ENCODE data around the gene PIP4K2A. TPM values are rescaled to one million over a fixed set of nuclear protein-coding genes. Genes with fewer than 3 reads are reported as not detected.

The PIP4K2A gene
- 10 to 100 TPM; 29.3 to 52.4 (median 34.5) TPM for total RNA-seq

DNA sequence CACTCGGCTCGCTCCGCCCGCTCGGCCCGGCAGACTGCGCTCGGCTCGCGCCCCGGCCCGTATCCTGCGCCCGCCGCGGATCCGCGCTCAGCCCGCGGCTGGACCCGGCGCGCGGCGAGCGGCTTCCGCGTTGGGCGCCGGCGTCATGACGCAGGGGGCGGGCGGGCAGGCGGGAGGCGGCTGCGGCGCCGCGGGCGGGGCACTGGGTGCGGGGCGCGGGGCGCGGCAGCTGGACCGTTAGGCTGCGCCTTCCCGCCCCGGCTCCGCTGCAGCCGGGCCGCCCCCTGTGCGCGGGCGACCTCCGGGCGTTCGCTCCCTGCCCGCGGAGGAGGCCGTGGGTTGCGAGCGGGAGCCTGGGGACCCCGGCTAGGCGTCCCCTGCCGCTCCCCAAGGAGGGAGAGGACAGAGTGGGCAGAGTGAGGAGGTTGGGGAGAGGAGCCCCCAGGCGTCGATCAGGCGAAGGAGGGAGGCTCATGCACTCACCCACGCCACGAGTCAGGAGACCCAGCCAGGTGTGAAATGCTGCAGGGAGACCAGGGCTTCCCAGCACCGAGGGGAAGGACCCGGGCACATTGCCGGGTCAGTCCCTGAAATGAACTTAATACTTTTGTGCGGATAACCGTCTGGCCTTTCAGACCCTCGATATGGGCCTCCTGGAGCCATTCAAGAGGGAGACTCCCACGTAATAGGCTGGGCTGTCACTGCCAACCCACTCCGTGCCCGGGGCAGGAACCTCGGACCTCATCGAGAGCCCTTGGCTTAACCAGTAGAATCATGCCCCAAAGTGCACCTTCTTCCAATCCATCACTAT lies at the start of gene PIP4K2A:
PIP4K2A (minus strand) TSS at position 100 of the 811 bp plus-strand sequence. CDS start 252 bp downstream, outside the sequence.
- Histone ChIP-seq H3K9me3 (no peaks in the 10 kb centered on the region), H3K4me1 (peaks cover 0 to 30% (median 4%) of the 10 kb centered on the region in 4 donors), H3K27me3 (no peaks in the 10 kb centered on the region), H3K27ac (peak within 1 kb of the TSS; percentile 79 to 93 (median 92)), H3K36me3 (no peaks in the 10 kb centered on the region), H3K4me3 (peak within 1 kb of the TSS; percentile 65 to 98 (median 86))
- DNase-seq (ENCODE audit: low spot score in 2 of 2): peak; percentile 43 to 48
- 6 to 13% methylated on average over 40 to 57 of the region's 83 CpGs for WGBS, 2 donors
- no peak for TF ChIP-seq EP300 (IDR thresholded peaks at IDR 0.05)
- TF ChIP-seq, protein P1, sequence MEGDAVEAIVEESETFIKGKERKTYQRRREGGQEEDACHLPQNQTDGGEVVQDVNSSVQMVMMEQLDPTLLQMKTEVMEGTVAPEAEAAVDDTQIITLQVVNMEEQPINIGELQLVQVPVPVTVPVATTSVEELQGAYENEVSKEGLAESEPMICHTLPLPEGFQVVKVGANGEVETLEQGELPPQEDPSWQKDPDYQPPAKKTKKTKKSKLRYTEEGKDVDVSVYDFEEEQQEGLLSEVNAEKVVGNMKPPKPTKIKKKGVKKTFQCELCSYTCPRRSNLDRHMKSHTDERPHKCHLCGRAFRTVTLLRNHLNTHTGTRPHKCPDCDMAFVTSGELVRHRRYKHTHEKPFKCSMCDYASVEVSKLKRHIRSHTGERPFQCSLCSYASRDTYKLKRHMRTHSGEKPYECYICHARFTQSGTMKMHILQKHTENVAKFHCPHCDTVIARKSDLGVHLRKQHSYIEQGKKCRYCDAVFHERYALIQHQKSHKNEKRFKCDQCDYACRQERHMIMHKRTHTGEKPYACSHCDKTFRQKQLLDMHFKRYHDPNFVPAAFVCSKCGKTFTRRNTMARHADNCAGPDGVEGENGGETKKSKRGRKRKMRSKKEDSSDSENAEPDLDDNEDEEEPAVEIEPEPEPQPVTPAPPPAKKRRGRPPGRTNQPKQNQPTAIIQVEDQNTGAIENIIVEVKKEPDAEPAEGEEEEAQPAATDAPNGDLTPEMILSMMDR (IDR thresholded peaks at IDR 0.05): no peak
- TF ChIP-seq POLR2A (IDR thresholded peaks at IDR 0.05): peak; percentile 45 to 66

DNA sequence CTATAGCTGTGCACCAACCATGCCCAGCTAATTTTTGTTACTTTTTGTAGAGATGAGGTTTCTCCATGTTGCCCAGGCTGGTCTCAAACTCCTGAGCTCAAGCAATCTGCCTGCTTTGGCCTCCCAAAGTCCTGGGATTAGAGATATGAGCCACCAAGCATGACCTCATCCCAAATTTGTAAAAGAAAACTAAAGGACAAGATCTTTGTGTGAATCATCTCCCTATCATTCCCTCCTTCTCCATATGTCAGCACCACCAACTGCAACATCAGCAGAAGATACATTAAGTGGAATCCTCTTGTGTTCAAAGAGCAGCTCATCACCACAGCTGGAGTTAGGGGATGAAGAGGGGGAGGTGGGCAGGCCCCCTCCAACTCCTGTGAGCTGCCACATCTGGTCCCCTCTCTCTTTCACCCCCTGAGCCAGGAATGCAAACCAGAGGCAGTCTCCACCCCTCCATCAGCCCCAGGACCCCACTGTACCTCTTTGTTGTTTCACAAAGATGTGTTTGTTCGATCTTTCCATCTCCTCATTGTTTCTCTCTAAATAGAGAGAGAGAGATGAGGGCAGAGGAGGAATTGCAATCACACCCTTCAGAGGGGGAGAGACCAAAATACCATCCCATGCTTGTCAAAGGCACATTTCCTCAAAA lies 47.3 kb upstream of the PIP4K2A start:
- Histone ChIP-seq H3K27ac (peak overlapping the region in 2 of 4 donors; percentile 21 to 52), H3K27me3 (no peaks in the 10 kb centered on the region), H3K4me3 (no peak overlapping the region), H3K9me3 (no peaks in the 10 kb centered on the region), H3K36me3 (no peaks in the 10 kb centered on the region), H3K4me1 (peaks cover 0 to 32% (median 15%) of the 10 kb centered on the region in 4 donors)
- DNase-seq (ENCODE audit: low spot score in 2 of 2): no peak
- WGBS, 2 donors: 55 to 59% methylated on average over 1 of the region's 1 CpG
- TF ChIP-seq POLR2A (IDR thresholded peaks at IDR 0.05) (no peak), EP300 (IDR thresholded peaks at IDR 0.05) (no peak)
- TF ChIP-seq, protein P1 (IDR thresholded peaks at IDR 0.05): no peak

DNA sequence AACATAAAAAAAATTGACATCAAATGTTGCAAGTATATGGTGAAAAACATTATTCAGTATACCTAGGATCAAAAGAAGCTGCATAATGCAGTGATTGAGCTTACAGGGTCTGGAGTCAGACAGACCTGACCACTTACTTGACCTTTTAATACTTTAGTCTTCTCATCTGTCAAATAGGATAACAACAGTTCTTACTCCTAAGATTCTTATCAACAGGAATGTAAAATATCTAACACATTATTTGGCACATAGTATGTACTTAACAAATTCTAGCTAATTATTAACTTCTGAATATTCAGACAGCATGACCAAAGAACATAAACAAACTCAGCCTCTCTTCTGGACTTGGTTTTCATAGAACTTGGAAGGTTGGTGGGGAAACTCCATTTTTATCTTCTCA lies 45.6 kb upstream of the PIP4K2A start:
- Histone ChIP-seq H3K4me3 (no peak overlapping the region), H3K4me1 (peaks cover 0 to 17% (median 8%) of the 10 kb centered on the region in 4 donors), H3K9me3 (no peaks in the 10 kb centered on the region), H3K27ac (no peak overlapping the region), H3K27me3 (no peaks in the 10 kb centered on the region), H3K36me3 (no peaks in the 10 kb centered on the region)
- TF ChIP-seq POLR2A (IDR thresholded peaks at IDR 0.05): no peak
- TF ChIP-seq, protein P1 (IDR thresholded peaks at IDR 0.05): no peak
- TF ChIP-seq EP300 (IDR thresholded peaks at IDR 0.05): no peak
- no peak for DNase-seq (ENCODE audit: low spot score in 2 of 2)

DNA sequence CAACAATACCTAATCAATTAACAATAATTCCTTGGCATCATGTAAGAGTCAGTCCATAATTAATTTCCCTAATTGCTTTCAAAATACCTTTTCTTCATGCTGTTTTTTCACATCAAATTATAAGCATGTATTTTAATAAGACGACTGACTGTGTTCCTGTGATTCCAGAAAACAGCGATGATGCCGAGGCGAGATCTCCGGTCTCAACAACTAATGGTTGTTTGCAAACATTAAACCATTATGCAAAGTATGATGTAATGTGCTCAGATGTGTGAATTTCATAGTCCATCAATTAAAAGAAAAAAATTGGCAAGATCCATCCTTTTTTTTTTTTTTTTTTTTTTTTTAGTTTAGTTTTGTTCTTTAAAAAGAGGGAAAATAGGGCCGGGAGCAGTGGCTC lies 44.5 kb upstream of the PIP4K2A start:
- Histone ChIP-seq H3K4me1 (peaks cover 0 to 9% (median 0%) of the 10 kb centered on the region in 4 donors), H3K27me3 (no peaks in the 10 kb centered on the region), H3K36me3 (no peaks in the 10 kb centered on the region), H3K9me3 (no peaks in the 10 kb centered on the region), H3K27ac (no peak overlapping the region), H3K4me3 (no peak overlapping the region)
- TF ChIP-seq EP300 (IDR thresholded peaks at IDR 0.05): no peak
- TF ChIP-seq, protein P1 (IDR thresholded peaks at IDR 0.05): no peak
- DNase-seq (ENCODE audit: low spot score in 2 of 2): no peak
- WGBS, 2 donors: 91 to 94% methylated on average over 6 of the region's 6 CpGs

DNA sequence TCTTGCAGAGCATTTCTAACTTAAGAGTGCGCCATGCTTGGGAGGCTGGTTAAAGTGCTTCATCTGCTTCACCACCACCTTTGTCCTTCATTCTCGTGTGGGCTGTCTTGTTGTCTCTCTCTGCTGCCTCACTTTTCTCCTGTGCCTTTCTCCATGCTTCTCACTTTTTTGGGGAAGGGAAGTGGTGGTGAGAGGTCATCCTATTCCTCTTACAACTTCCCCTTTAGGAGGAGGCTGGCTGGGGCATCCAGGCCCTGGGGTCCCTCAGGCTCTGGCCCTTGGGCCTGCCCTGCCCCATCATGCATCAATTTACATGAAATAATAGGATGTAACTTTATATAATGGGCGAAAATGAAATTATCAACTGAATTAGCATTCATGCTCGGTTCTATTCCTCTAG lies 39.9 kb upstream of the PIP4K2A start:
- Histone ChIP-seq H3K36me3 (no peaks in the 10 kb centered on the region), H3K4me3 (no peak overlapping the region), H3K4me1 (peaks cover 0 to 16% (median 2%) of the 10 kb centered on the region in 4 donors), H3K27me3 (no peaks in the 10 kb centered on the region), H3K9me3 (no peaks in the 10 kb centered on the region), H3K27ac (no peak overlapping the region)
- TF ChIP-seq, protein P1 (IDR thresholded peaks at IDR 0.05): no peak
- no peak for TF ChIP-seq EP300 (IDR thresholded peaks at IDR 0.05)
- TF ChIP-seq POLR2A (IDR thresholded peaks at IDR 0.05): no peak
- WGBS, 2 donors: 88 to 94% methylated on average over 4 of the region's 4 CpGs
- no peak for DNase-seq (ENCODE audit: low spot score in 2 of 2)
